Measurements from ENCODE around the gene NENF. TPM values are rescaled to one million over a fixed set of nuclear protein-coding genes. Genes with fewer than 3 reads are reported as not detected.

NENF gene
- total RNA-seq, 1 experiment from 2014 or later, result 41.4 TPM

DNA sequence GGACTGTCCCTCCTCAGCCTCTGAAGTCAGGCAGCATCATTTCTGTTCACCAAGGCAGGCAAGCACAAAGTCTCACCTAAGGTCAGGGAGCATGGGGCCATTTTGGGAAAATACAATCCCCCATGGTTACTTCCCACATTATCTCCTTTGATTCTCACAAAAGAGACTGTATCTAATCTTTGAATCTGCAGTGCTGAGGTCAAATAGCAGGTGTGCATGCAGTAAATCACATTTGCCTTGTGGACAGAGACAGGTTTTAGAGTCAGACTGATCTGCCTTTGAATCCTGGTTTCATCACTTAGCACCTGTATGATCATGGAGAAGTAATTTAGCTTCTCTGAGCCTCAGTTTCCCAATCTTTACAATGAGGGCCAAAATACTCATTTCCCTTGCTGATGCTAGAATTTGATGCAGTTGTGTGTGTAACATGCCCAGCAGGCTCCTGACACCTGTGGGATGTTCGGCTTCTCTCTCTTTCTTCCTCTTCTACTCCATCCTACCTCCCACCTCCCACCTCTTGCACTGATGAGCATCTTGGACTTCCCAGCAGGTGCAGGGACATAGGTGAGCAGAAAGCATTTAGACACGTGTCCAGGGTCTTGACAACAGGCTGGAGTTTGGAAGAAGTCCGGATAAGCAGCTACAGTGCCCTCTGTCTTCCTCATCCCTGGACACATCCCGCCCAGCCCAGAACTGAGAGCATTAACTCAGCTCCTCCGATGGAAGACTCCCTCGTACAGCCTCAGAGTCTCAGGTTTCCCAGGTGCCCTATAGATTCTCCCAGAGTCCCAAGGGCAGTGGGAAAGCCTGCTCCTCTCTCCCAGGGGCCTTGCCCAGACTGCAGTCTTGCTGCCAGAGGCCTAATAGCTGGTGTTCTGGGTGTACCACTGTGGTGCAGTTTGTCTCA is 18.9 kb downstream of the NENF start:
- H3K27me3 ChIP-seq (ENCODE audit: low read length), result no peaks in the 10 kb centered on the region
- H3K79me2 ChIP-seq (ENCODE audit: low read length), result no peaks in the 10 kb centered on the region
- H3K9me2 ChIP-seq (replicated peaks; ENCODE audit: insufficient read depth, low read length), result no peaks in the 10 kb centered on the region
- H4K20me1 ChIP-seq (ENCODE audit: insufficient read depth, low read depth, low read length), result peaks cover 5% of the 10 kb centered on the region; the same call in 1 of the 2 replicates
- DNase-seq, result no peak
- H3K4me1 ChIP-seq (ENCODE audit: low read length), result peaks cover 49% of the 10 kb centered on the region
- H3K9ac ChIP-seq (ENCODE audit: low read length), result no peak overlapping the region
- peak overlapping the region; percentile 43 for H3K4me2 ChIP-seq (ENCODE audit: low read depth, low read length, poor library complexity, severe bottlenecking)
- no peak overlapping the region for H3K4me3 ChIP-seq (ENCODE audit: low read length)
- no peaks in the 10 kb centered on the region for H3K9me3 ChIP-seq (ENCODE audit: low read length)
- no peak overlapping the region; the same call in 1 of the 2 replicates for H3K27ac ChIP-seq (ENCODE audit: low read length)
- no peak overlapping the region for H2AFZ ChIP-seq (ENCODE audit: low read length)
- no peaks in the 10 kb centered on the region for H3K36me3 ChIP-seq (ENCODE audit: insufficient read depth, low read length)

GRCh38 chr1:212452323-212453155 is 19.8 kb downstream of the NENF start:
- Histone ChIP-seq H3K4me2 (ENCODE audit: low read depth, low read length, poor library complexity, severe bottlenecking) (no peak overlapping the region), H3K9ac (ENCODE audit: low read length) (no peak overlapping the region), H3K27me3 (ENCODE audit: low read length) (no peaks in the 10 kb centered on the region), H3K4me3 (ENCODE audit: low read length) (no peak overlapping the region), H3K9me2 (replicated peaks; ENCODE audit: insufficient read depth, low read length) (no peaks in the 10 kb centered on the region), H3K79me2 (ENCODE audit: low read length) (no peaks in the 10 kb centered on the region), H2AFZ (ENCODE audit: low read length) (no peak overlapping the region), H3K4me1 (ENCODE audit: low read length) (peaks cover 44% of the 10 kb centered on the region), H4K20me1 (ENCODE audit: insufficient read depth, low read depth, low read length) (peaks cover 5% of the 10 kb centered on the region; the same call in 1 of the 2 replicates), H3K9me3 (ENCODE audit: low read length) (no peaks in the 10 kb centered on the region), H3K27ac (ENCODE audit: low read length) (no peak overlapping the region), H3K36me3 (ENCODE audit: insufficient read depth, low read length) (no peaks in the 10 kb centered on the region)
- DNase-seq, result no peak

DNA sequence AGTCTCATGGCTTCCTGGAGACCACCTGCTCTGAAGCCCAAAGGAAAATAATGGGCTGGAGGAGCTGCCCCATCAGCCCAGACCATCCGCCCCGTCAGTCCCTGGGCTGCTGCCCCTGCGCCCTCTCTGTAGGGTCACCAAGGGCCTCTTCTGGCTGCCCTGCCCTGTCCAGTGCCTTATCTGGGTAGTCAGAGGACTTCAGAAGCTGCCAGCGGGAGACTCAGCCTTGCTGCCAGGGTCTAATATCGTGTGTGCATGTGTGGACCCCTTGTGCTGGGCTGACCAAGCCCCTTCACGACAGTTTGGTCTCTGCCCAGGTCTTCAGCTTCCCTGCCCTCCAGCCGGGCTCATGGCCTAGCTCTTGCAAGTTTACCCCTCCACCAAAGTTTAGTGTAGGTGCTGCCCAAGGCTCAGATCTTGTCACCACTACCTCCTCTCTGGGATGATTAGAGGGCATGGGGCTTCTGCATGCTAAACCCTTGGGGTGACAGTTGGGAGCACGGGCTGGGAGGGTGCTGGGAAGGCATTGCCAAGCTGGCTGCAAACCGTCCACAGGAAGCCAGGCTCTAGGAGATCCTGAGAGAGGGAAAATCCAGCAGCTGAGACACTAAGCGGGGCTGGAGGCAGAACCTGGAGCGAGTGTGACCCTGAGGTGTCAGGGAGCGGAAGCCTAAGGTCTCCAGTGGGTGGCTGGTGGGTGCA is 20.6 kb downstream of the NENF start:
- H3K4me2 ChIP-seq (ENCODE audit: low read depth, low read length, poor library complexity, severe bottlenecking), result no peak overlapping the region
- no peak for DNase-seq
- no peak overlapping the region for H2AFZ ChIP-seq (ENCODE audit: low read length)
- no peak overlapping the region for H3K9ac ChIP-seq (ENCODE audit: low read length)
- no peaks in the 10 kb centered on the region for H3K9me2 ChIP-seq (replicated peaks; ENCODE audit: insufficient read depth, low read length)
- H3K79me2 ChIP-seq (ENCODE audit: low read length), result no peaks in the 10 kb centered on the region
- no peaks in the 10 kb centered on the region for H3K9me3 ChIP-seq (ENCODE audit: low read length)
- H3K36me3 ChIP-seq (ENCODE audit: insufficient read depth, low read length), result no peaks in the 10 kb centered on the region
- no peaks in the 10 kb centered on the region for H3K27me3 ChIP-seq (ENCODE audit: low read length)
- H4K20me1 ChIP-seq (ENCODE audit: insufficient read depth, low read depth, low read length), result peaks cover 5% of the 10 kb centered on the region; the same call in 1 of the 2 replicates
- H3K4me1 ChIP-seq (ENCODE audit: low read length), result peaks cover 39% of the 10 kb centered on the region
- H3K4me3 ChIP-seq (ENCODE audit: low read length), result no peak overlapping the region
- H3K27ac ChIP-seq (ENCODE audit: low read length), result no peak overlapping the region

- Histone ChIP-seq H3K4me3 (ENCODE audit: low read length) (no peak overlapping the region), H3K9me2 (replicated peaks; ENCODE audit: insufficient read depth, low read length) (no peaks in the 10 kb centered on the region), H4K20me1 (ENCODE audit: insufficient read depth, low read depth, low read length) (peaks cover 5% of the 10 kb centered on the region; the same call in 1 of the 2 replicates), H2AFZ (ENCODE audit: low read length) (no peak overlapping the region), H3K9ac (ENCODE audit: low read length) (no peak overlapping the region), H3K27ac (ENCODE audit: low read length) (no peak overlapping the region), H3K9me3 (ENCODE audit: low read length) (no peaks in the 10 kb centered on the region), H3K36me3 (ENCODE audit: insufficient read depth, low read length) (no peaks in the 10 kb centered on the region), H3K4me1 (ENCODE audit: low read length) (peaks cover 35% of the 10 kb centered on the region), H3K27me3 (ENCODE audit: low read length) (no peaks in the 10 kb centered on the region), H3K79me2 (ENCODE audit: low read length) (no peaks in the 10 kb centered on the region), H3K4me2 (ENCODE audit: low read depth, low read length, poor library complexity, severe bottlenecking) (no peak overlapping the region)
- no peak for DNase-seq
Measured at GRCh38 chr1:212454741-212455140, 22.0 kb downstream of the NENF start.

DNA sequence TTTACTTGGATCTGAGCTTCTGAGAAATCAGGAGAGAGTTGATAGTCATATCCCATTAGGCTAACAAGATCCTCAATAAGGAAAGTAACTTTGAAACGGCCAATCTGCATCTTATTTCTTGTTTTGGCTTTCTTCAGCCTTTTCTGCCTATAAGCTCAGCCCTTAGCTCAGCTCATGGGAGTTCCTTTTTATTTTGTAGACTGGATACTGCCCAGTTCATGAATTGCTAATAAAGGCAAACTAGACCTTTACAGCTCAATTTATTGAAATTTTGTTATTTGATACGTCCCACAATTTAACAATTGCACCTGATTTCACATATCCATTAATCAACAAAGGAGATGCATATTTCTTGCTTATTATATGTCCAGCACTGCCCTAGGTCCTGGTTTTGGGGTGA is 22.7 kb downstream of the NENF start:
- H3K36me3 ChIP-seq (ENCODE audit: insufficient read depth, low read length), result no peaks in the 10 kb centered on the region
- no peaks in the 10 kb centered on the region for H3K9me3 ChIP-seq (ENCODE audit: low read length)
- no peak overlapping the region for H3K4me2 ChIP-seq (ENCODE audit: low read depth, low read length, poor library complexity, severe bottlenecking)
- H2AFZ ChIP-seq (ENCODE audit: low read length), result no peak overlapping the region
- peaks cover 5% of the 10 kb centered on the region; the same call in 1 of the 2 replicates for H4K20me1 ChIP-seq (ENCODE audit: insufficient read depth, low read depth, low read length)
- no peak overlapping the region for H3K9ac ChIP-seq (ENCODE audit: low read length)
- H3K4me3 ChIP-seq (ENCODE audit: low read length), result no peak overlapping the region
- peaks cover 28% of the 10 kb centered on the region for H3K4me1 ChIP-seq (ENCODE audit: low read length)
- H3K79me2 ChIP-seq (ENCODE audit: low read length), result no peaks in the 10 kb centered on the region
- no peaks in the 10 kb centered on the region for H3K27me3 ChIP-seq (ENCODE audit: low read length)
- no peak overlapping the region for H3K27ac ChIP-seq (ENCODE audit: low read length)
- DNase-seq, result no peak
- H3K9me2 ChIP-seq (replicated peaks; ENCODE audit: insufficient read depth, low read length), result no peaks in the 10 kb centered on the region

DNA sequence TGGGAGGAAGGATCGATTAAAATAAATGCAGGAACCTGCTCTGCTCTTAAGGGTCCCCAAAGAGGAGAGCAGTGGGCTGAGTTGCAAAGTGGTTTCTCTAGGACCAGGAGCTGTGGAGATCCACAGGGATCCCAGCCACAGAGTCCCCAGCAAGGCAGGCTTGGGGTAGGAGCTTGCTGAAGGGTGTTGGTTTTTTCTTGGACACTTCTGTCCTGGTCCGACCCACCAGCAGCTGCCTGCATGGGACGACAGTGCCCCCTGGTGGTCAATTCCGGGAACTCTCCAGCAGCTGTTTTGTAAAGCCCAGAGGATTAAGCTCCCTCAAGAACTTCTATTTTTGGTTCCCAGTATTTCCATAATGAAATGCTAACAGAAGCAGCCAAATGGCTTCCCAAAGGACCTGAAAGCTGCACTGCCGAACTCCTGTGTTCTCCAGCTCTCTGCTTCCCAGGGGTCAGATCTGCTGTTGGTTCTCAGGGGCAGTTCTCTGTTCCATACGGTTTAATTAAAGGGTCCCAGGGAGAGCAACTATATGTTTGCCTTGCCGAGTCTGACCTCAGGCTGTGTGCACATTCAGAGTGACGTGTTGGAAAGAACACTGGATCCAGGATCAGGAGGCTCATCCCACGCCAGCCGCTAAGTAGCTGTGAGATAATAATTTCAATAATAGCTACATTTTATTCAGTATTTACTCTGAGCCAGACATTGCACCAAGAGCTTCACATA is 23.2 kb downstream of the NENF start:
- H3K9ac ChIP-seq (ENCODE audit: low read length), result peak overlapping the region; percentile 4; the same call in 1 of the 2 replicates
- H3K4me2 ChIP-seq (ENCODE audit: low read depth, low read length, poor library complexity, severe bottlenecking), result peak overlapping the region; percentile 46
- H3K36me3 ChIP-seq (ENCODE audit: insufficient read depth, low read length), result no peaks in the 10 kb centered on the region
- peak overlapping the region; percentile 29; the same call in 1 of the 2 replicates for H3K4me3 ChIP-seq (ENCODE audit: low read length)
- DNase-seq, result peak; percentile 91
- H3K9me3 ChIP-seq (ENCODE audit: low read length), result no peaks in the 10 kb centered on the region
- peaks cover 5% of the 10 kb centered on the region; the same call in 1 of the 2 replicates for H4K20me1 ChIP-seq (ENCODE audit: insufficient read depth, low read depth, low read length)
- H3K4me1 ChIP-seq (ENCODE audit: low read length), result peaks cover 22% of the 10 kb centered on the region
- no peaks in the 10 kb centered on the region for H3K79me2 ChIP-seq (ENCODE audit: low read length)
- H2AFZ ChIP-seq (ENCODE audit: low read length), result no peak overlapping the region
- H3K9me2 ChIP-seq (replicated peaks; ENCODE audit: insufficient read depth, low read length), result no peaks in the 10 kb centered on the region
- no peaks in the 10 kb centered on the region for H3K27me3 ChIP-seq (ENCODE audit: low read length)
- H3K27ac ChIP-seq (ENCODE audit: low read length), result no peak overlapping the region

- H3K9me2 ChIP-seq (replicated peaks; ENCODE audit: insufficient read depth, low read length), result no peaks in the 10 kb centered on the region
- H3K9ac ChIP-seq (ENCODE audit: low read length), result no peak overlapping the region
- H3K27ac ChIP-seq (ENCODE audit: low read length), result no peak overlapping the region
- DNase-seq, result peak; percentile 93
- no peak overlapping the region for H3K4me3 ChIP-seq (ENCODE audit: low read length)
- H3K36me3 ChIP-seq (ENCODE audit: insufficient read depth, low read length), result no peaks in the 10 kb centered on the region
- H3K27me3 ChIP-seq (ENCODE audit: low read length), result no peaks in the 10 kb centered on the region
- H4K20me1 ChIP-seq (ENCODE audit: insufficient read depth, low read depth, low read length), result peaks cover 5% of the 10 kb centered on the region; the same call in 1 of the 2 replicates
- H3K4me2 ChIP-seq (ENCODE audit: low read depth, low read length, poor library complexity, severe bottlenecking), result peak overlapping the region; percentile 29
- no peak overlapping the region for H2AFZ ChIP-seq (ENCODE audit: low read length)
- H3K79me2 ChIP-seq (ENCODE audit: low read length), result no peaks in the 10 kb centered on the region
- H3K9me3 ChIP-seq (ENCODE audit: low read length), result no peaks in the 10 kb centered on the region
- peaks cover 13% of the 10 kb centered on the region for H3K4me1 ChIP-seq (ENCODE audit: low read length)
Measured at GRCh38 chr1:212457740-212458338, 25.1 kb downstream of the NENF start.

All from Karpas-422 (cell line).